ENCODE data around the gene AP2B1.

GRCh38 chr17:35733366-35733765 lies 146.2 kb downstream of the AP2B1 start:
- TF ChIP-seq CTCF (IDR thresholded peaks at IDR 0.05) (no peak), POLR2AphosphoS5 (IDR thresholded peaks at IDR 0.05) (no peak), EP300 (IDR thresholded peaks at IDR 0.05) (no peak)
